A673 (cell line): ENCODE results near the gene YWHAG. TPM values are rescaled to one million over a fixed set of nuclear protein-coding genes. Genes with fewer than 3 reads are reported as not detected.

Experiments used
- BruUV-seq: library from RNA; stranded (reverse); fragments of 400-500 nt; replicated peaks from 2 replicates; lab custom pipeline; 2021; lab: Mats Ljungman, UMichigan
- CTCF ChIA-PET: fragments of 300-600 bp; sonication (Branson Sonifier 250); formaldehyde crosslinking; loops from one replicate; lab custom pipeline; 2022; ENCODE audit warnings: antibody characterized with exemption; lab: Charles Lee
- POLR2A ChIA-PET: fragments of 300-600 bp; sonication (Branson Sonifier 250); formaldehyde crosslinking; loops from one replicate; lab custom pipeline; 2022; ENCODE audit warnings: antibody characterized with exemption; ENCODE audit not compliant: low non-redundant PET; lab: Charles Lee
- DNase-seq: peaks from one replicate; pipeline ENCODE4 v3.0.0-alpha.2; 2015; ENCODE audit warnings: low spot score
- H3K27ac ChIP-seq: fragments of 200-600 bp; sonication (generic); 2 replicates; pipeline ENCODE4 v1.5.1; 2016; ENCODE audit warnings: mixed run types, low read depth, mild to moderate bottlenecking, mixed read lengths, antibody characterized with exemption, low read length; ENCODE audit not compliant: poor library complexity, severe bottlenecking
- H3K27me3 ChIP-seq: fragments of 200-600 bp; sonication (generic); replicated peaks from 2 replicates; pipeline ENCODE4 v1.6.1; 2017; ENCODE audit warnings: mixed run types, low read depth, mild to moderate bottlenecking, mixed read lengths, antibody characterized with exemption, low read length; ENCODE audit not compliant: insufficient read depth, poor library complexity
- H3K36me3 ChIP-seq: fragments of 200-600 bp; sonication (generic); 2 replicates; pipeline ENCODE4 v1.6.1; 2016; ENCODE audit warnings: mixed run types, mild to moderate bottlenecking, mixed read lengths, antibody characterized with exemption, low read length; ENCODE audit not compliant: insufficient read depth, poor library complexity, severe bottlenecking
- H3K4me1 ChIP-seq: fragments of 200-600 bp; sonication (generic); 2 replicates; pipeline ENCODE4 v1.6.1; 2017; ENCODE audit warnings: mixed run types, mild to moderate bottlenecking, mixed read lengths, antibody characterized with exemption, low read length; ENCODE audit not compliant: insufficient read depth, poor library complexity, severe bottlenecking
- H3K4me3 ChIP-seq: fragments of 200-600 bp; sonication (generic); 2 replicates; pipeline ENCODE4 v1.5.1; 2016; ENCODE audit warnings: low read depth, mixed run types, mild to moderate bottlenecking, mixed read lengths, low read length; ENCODE audit not compliant: poor library complexity, severe bottlenecking
- H3K9me3 ChIP-seq: fragments of 200-600 bp; sonication (generic); 2 replicates; pipeline ENCODE4 v1.6.1; 2016; ENCODE audit warnings: mixed run types, low read depth, mild to moderate bottlenecking, mixed read lengths, antibody characterized with exemption, low read length; ENCODE audit not compliant: poor library complexity, severe bottlenecking
- EZH2 ChIP-seq: fragments of 200-600 bp; sonication (generic); IDR thresholded peaks from 2 replicates; pipeline ENCODE4 v1.6.1; 2017; ENCODE audit warnings: borderline replicate concordance, low read depth, mild to moderate bottlenecking, mixed read lengths, antibody characterized with exemption, low read length; ENCODE audit not compliant: poor library complexity, severe bottlenecking
- intact Hi-C: fragments of 100-400 bp; cut with micrococcal nuclease; formaldehyde crosslinking; loops from one replicate; pipeline ENCODE4 v1.10.0; 2022; ENCODE audit not compliant: unreplicated experiment
- total RNA-seq: library from RNA; stranded (reverse); gene quantifications from 2 replicates; pipeline ENCODE4 v1.2.3, GENCODE V29; 2021
- TF ChIP-seq, protein P1 (sequence below): fragments of 300-800, 200-600 bp; sonication (generic); conservative IDR thresholded peaks from 2 replicates; pipeline ENCODE4 v1.5.1; 2017; ENCODE audit warnings: low read depth, mild to moderate bottlenecking, antibody characterized with exemption, low read length, moderate library complexity, mixed read lengths

Gene YWHAG
- total RNA-seq, 1 experiment from 2014 or later = 249 TPM

DNA sequence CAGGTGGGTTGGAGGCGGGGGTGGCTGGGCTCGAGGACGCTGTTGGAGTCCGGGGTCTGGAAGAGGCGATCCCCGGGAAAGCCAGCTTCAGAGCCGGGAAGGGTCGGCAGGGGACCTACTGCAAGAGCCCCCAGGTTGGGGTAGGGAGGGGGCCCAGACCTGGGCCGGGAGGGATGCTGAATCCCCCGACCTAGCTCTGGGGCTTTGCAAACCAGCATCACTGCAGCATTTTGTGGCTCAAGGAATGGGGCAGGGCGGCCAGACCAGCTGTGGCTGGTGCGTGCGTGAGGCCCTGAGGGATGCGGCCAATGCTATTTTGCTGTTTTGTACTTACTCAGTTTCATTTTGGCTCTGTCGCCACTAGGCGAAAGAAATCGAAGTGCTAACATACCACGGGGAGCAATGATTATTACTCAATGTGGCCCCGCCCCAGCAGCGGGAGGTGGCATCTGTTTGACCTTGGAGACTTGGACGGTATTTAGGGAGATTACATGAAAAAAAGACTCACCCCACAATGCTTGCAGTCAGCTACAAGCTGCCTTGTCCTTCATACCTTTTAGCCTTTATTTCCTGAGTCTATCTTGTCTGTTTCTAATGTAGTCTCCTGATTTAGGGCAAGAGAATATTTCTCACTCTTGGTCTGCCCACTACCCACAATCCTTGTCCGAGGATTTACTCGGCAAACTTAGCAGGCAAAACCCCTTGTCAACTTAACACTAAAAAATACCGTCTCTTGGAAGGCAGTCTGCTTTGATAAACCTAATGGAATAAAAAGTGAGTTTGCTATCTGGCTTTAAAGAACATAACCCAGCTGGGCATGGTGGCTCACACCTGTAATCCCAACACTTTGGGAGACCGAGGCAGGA lies 40.1 kb downstream of the YWHAG start:
- intact Hi-C loops = no loop called here
- POLR2A ChIA-PET = no interaction called here
- Histone ChIP-seq H3K27me3 (no peaks in the 10 kb centered on the region), H3K4me1 (peaks cover 14% of the 10 kb centered on the region), H3K4me3 (peak overlapping the region; percentile 71), H3K27ac (peak overlapping the region; percentile 82), H3K9me3 (no peaks in the 10 kb centered on the region), H3K36me3 (no peaks in the 10 kb centered on the region)
- no peak for TF ChIP-seq EZH2
- TF ChIP-seq, protein P1, sequence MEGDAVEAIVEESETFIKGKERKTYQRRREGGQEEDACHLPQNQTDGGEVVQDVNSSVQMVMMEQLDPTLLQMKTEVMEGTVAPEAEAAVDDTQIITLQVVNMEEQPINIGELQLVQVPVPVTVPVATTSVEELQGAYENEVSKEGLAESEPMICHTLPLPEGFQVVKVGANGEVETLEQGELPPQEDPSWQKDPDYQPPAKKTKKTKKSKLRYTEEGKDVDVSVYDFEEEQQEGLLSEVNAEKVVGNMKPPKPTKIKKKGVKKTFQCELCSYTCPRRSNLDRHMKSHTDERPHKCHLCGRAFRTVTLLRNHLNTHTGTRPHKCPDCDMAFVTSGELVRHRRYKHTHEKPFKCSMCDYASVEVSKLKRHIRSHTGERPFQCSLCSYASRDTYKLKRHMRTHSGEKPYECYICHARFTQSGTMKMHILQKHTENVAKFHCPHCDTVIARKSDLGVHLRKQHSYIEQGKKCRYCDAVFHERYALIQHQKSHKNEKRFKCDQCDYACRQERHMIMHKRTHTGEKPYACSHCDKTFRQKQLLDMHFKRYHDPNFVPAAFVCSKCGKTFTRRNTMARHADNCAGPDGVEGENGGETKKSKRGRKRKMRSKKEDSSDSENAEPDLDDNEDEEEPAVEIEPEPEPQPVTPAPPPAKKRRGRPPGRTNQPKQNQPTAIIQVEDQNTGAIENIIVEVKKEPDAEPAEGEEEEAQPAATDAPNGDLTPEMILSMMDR = peak; percentile 30
- CTCF ChIA-PET = interaction anchor here (0.6 kb wide), 1 partner anchor 119 kb away, joined by 4 read pairs; no protein-coding TSS in a partner anchor
- peak; percentile 72 for DNase-seq
- no TSS peak for BruUV-seq

DNA sequence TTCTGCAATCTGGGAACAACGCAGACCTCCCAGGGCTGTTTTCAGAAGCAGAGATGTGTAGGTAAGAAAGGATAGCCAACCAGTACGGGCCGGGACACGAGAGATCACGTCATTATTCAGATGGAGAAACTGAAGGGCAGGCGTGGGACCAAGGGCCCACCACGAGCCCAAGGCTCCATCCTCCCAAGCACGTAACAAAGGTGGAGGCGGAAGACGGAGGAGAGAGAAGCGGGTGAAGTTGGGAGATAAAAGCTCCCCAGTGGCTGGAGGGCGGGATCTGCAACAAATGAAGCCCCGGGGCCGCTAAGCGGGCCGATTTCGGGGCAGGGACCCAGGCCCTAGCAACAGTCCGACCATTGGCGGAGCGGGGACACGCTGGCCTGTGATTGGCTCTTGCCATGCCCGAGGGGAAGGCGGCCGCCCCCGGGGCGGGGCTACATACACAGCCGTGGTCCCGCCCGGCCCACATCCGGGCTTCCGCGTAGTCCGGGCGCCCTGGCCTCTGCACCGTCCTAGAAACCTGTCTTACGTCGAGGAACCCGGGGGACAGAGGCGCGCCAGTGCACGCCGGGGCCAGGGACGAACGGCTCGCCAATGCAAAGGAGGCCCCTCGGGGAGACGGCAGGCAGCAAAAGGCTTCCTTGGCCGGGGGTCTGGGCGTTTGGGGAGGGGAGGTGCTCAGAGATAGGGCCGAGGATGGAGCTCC lies 40.9 kb downstream of the YWHAG start:
- POLR2A ChIA-PET = no interaction called here
- peaks cover 14% of the 10 kb centered on the region for H3K4me1 ChIP-seq
- peak overlapping the region; percentile 71 for H3K4me3 ChIP-seq
- no peaks in the 10 kb centered on the region for H3K9me3 ChIP-seq
- peak; percentile 97 for DNase-seq
- H3K36me3 ChIP-seq = no peaks in the 10 kb centered on the region
- TF ChIP-seq, protein P1 = no peak
- no peak for TF ChIP-seq EZH2
- H3K27me3 ChIP-seq = no peaks in the 10 kb centered on the region
- CTCF ChIA-PET = interaction anchor here (0.6 kb wide), 1 partner anchor 120 kb away, joined by 4 read pairs; no protein-coding TSS in a partner anchor
- BruUV-seq = no TSS peak
- intact Hi-C loops = no loop called here
- H3K27ac ChIP-seq = peak overlapping the region; percentile 82

DNA sequence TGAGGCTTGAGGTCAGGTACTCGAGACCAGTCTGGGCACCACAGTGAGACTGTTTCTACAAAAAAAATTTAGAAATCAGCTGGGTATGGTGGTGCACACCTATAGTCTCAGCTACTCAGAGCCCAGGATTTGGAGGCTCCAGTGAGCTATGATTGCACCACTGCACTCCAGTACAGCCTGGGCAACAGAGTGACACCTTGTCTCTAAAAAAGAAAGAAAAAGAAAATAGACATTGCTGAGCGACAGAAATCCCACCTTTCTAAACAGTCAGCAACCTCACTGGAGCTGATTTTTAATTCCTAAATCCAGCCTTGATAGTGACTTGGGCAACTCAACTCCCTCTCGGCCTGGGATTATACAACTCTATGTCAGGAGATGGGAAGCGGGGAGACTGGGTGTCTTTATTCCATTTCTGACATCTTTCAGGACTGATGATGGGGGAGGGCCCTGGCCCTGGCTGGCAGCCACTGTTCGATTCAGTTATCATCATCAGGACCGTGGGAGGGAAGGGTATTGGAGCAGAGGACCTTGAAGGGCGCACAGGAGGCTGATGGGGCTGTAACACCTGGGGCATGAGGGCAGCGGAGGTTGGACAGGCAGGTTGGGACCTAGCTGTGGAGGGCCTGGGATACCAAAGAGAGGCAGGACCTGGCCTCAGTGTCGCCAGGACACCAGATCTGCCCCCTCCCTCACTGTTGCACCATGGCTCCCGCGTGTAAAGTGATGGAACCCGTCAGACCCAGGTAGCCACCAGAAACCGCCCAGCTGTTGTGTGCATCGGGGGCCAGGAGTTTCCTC lies 41.6 kb downstream of the YWHAG start:
- Histone ChIP-seq H3K27ac (peak overlapping the region; percentile 82), H3K27me3 (no peaks in the 10 kb centered on the region), H3K36me3 (no peaks in the 10 kb centered on the region), H3K9me3 (no peaks in the 10 kb centered on the region), H3K4me3 (peak overlapping the region; percentile 71), H3K4me1 (peaks cover 14% of the 10 kb centered on the region)
- POLR2A ChIA-PET = interaction anchor here (0.5 kb wide), 2 partner anchors 57 to 149 kb away, joined by 4 to 8 read pairs; no protein-coding TSS in a partner anchor
- intact Hi-C loops = no loop called here
- DNase-seq = no peak
- CTCF ChIA-PET = interaction anchor here (1.0 kb wide), 1 partner anchor 25 kb away, joined by 3 read pairs; no protein-coding TSS in a partner anchor
- BruUV-seq = no TSS peak
- TF ChIP-seq, protein P1 = no peak
- TF ChIP-seq EZH2 = no peak
